ENCODE data around the gene LIPF.
"Not testable (repeated sequence)": the region's sequence is repeated elsewhere in the genome, so short reads cannot be mapped to it uniquely, and the experiment has no call there.

The LIPF gene

GRCh38 chr10:88702848-88703597 lies 38.8 kb downstream of the LIPF start:
- no peak for TF ChIP-seq CTCF (IDR thresholded peaks at IDR 0.05; ENCODE audit: low read depth, low read length)
- DNase-seq (ENCODE audit: extremely low read depth, low read depth) = no peak

GRCh38 chr10:88705958-88706357 lies 41.7 kb downstream of the LIPF start, which contains the start of gene LIPK:
LIPK (plus strand) TSS chr10:88706249; CDS start chr10:88724544, 18,295 bp downstream.
- DNase-seq (ENCODE audit: extremely low read depth, low read depth) = no peak
- no peak for TF ChIP-seq CTCF (IDR thresholded peaks at IDR 0.05; ENCODE audit: low read depth, low read length)

- peak; percentile 14 for DNase-seq (ENCODE audit: extremely low read depth, low read depth)
- TF ChIP-seq CTCF (IDR thresholded peaks at IDR 0.05; ENCODE audit: low read depth, low read length) = no peak
Measured at GRCh38 chr10:88707429-88708155, 43.4 kb downstream of the LIPF start.

- DNase-seq (ENCODE audit: extremely low read depth, low read depth) = not testable (repeated sequence)
Measured at GRCh38 chr10:88709361-88709760, 45.1 kb downstream of the LIPF start.

GRCh38 chr10:88715517-88715916 lies 51.3 kb downstream of the LIPF start:
- DNase-seq (ENCODE audit: extremely low read depth, low read depth) = no peak

GRCh38 chr10:88721392-88721791 lies 57.1 kb downstream of the LIPF start:
- no peak for TF ChIP-seq CTCF (IDR thresholded peaks at IDR 0.05; ENCODE audit: low read depth, low read length)
- no peak for DNase-seq (ENCODE audit: extremely low read depth, low read depth)

More at GRCh38 chr10:88715517-88715916, 51.3 kb downstream of the LIPF start:
- TF ChIP-seq CTCF (IDR thresholded peaks at IDR 0.05; ENCODE audit: low read depth, low read length) = no peak

GRCh38 chr10:88725798-88726197 lies 61.6 kb downstream of the LIPF start:
- no peak for DNase-seq (ENCODE audit: extremely low read depth, low read depth)
- no peak for TF ChIP-seq CTCF (IDR thresholded peaks at IDR 0.05; ENCODE audit: low read depth, low read length)

Data from AG09319 (cell line).